Superior temporal gyrus (tissue), 1 donor: ENCODE measurements around the gene UNC5B.
"Not testable (repeated sequence)": the region's sequence is repeated elsewhere in the genome, so short reads cannot be mapped to it uniquely, and the experiment has no call there.

ENCODE experiments used
- DNase-seq: peaks from one replicate; pipeline ENCODE4 v3.0.0-alpha.2; 2016; ENCODE audit errors: extremely low spot score

UNC5B gene

GRCh38 chr10:71282323-71282680, 69.9 kb downstream of the UNC5B start:
- DNase-seq = no peak

DNA sequence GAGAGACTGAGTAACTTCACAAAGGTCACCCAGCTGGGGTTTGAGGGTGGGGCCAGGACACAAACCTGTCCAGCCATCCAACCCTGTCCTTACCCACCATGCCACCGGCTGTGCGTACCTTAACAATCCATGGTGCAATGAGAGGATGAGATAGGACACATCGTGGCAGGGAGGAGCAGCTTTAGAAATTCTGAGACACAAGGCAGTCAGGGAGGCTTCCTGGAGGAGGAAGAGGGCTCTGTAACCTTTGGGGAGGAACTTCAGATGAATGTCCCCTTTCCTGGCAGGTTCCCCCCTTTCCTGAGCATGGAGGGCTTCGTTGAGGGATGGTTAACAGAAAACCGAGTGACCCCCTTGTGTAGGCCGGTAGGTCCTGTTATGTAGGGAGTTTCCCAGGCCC, 71.0 kb downstream of the UNC5B start:
- DNase-seq = no peak

DNA sequence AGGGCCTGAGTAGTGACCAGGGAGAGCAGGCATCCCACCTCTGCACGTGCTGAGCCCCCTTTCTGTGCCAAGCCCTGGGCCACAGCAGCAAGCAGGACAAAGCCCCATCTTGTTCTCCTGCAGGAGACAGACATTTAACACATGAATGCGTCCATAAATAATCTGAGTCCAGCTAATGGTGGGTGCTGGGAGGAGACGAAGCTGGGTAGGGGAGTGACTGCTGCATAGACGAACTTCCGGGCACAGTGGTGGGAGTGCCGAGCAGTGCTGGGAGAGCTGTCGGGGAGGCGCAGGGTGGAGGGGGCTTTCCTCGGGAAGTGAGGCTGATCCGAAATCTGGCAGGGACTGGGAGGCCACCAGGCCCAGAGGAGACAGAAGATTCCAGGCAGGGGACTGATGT, 71.5 kb downstream of the UNC5B start:
- no peak for DNase-seq

GRCh38 chr10:71284544-71285179, 72.3 kb downstream of the UNC5B start:
- DNase-seq = no peak

GRCh38 chr10:71285180-71285545, 72.8 kb downstream of the UNC5B start:
- DNase-seq = peak; percentile 78

GRCh38 chr10:71285986-71286385, 73.6 kb downstream of the UNC5B start:
- no peak for DNase-seq

DNA sequence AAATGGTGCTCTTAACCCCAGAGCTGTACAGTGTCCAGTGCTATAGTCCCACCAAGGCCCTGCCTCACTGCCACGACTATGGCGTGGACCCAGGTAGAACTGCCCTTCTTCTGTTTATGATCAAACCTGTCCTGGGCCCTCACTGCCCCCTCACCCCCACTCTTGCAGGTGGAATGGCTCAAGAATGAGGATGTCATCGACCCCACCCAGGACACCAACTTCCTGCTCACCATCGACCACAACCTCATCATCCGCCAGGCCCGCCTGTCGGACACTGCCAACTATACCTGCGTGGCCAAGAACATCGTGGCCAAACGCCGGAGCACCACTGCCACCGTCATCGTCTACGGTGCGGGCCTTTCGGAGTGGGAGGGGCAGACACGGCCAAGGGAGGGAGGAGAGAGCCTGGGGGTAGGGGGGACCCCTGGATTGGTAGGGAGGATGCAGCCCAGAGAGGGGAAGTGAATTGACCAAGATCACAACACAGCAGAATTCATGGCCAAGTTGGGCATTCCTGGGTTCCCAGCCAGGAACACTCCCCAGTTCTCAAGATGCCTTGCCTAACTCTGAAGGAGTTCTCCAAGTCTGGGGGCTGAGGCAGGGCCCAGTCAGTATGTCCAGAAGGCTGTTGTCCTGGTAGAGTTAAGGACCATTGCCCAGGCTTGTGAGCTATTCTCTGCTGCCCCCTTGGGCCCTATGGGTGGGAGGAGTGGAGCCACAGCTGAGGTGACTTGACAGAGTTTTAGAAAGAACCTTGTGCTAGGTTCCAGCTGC, 74.3 kb downstream of the UNC5B start:
- no peak for DNase-seq

GRCh38 chr10:71287456-71287855, 75.1 kb downstream of the UNC5B start:
- DNase-seq = no peak

- no peak for DNase-seq
These were observed 76.1 kb downstream of the UNC5B start for GRCh38 chr10:71288461-71288860.

DNA sequence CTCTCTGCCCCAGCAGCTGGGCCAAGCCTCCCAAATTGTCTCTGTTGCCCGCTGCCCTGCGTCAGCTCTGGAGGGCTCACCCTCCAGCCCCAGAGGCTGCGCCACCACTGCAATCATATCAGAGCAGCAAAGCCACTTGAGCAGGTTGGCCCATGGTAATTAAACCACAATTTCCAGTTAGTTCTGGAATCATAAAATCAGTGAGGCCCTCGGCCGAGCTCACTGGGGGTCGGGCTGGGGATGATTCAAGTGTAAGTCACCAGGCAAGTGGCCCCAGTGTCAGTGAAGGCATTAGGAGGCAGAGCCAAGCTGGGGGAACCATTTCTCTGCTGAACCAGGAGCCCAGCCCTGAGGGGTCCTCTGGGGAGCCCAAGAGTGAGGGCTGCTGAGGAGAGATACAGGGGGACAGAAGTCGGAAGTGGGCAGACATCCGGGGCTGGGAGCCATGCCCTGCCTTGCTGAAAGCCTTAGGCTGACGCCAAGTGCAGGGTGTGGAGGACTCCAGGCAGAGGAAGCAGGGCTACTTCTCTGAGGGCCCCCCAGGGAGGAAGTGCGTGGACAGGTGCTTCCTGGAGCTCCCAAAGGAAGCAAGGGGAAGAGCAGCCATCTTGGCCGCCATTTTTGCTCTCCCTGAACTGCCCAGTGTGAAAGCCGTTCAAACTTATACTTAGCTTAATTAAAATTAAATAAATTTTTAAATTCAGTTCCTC, 77.2 kb downstream of the UNC5B start:
- DNase-seq = no peak

DNA sequence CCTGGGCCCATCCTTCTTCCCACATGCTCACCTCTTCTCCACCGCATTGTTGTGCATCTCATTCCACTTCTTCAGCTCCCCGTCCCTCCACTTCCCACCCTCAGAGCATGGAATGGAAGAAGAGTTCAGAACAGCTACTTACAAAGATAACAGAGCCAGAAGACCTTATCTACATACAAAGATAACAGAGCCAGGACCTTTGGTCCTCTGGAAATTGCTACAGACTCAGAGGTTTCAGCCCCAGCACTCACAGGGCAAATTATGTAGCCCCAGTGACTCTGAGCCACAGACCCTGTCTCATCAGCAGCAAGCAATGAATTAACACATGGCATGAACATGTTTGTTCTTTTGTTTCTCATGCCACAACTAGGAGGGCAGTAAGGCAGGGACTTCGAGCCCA, 78.0 kb downstream of the UNC5B start:
- no peak for DNase-seq

DNA sequence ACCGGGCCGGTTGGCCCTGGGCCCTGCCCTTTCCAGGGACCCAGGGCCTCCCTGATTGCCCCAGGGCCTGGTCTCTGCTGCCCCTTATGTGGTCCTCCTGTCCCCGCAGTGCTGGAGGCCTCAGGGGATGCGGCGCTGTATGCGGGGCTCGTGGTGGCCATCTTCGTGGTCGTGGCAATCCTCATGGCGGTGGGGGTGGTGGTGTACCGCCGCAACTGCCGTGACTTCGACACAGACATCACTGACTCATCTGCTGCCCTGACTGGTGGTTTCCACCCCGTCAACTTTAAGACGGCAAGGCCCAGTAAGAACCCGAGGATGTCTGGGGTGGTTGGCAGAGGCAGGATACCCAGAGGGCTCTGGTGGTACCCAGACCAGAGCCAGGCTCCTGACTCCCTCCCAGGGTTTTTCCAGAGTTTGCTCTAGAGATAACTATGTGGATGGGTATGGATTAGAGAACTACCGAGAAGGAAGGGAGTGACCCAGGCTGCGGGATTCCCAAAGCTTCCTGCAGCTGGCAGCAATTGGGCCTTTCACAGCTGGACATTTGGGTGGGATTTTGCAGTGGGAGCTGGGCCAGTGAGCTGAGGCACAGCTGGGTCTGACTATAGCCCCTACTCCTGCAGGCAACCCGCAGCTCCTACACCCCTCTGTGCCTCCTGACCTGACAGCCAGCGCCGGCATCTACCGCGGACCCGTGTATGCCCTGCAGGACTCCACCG, 78.6 kb downstream of the UNC5B start:
- no peak for DNase-seq

DNA sequence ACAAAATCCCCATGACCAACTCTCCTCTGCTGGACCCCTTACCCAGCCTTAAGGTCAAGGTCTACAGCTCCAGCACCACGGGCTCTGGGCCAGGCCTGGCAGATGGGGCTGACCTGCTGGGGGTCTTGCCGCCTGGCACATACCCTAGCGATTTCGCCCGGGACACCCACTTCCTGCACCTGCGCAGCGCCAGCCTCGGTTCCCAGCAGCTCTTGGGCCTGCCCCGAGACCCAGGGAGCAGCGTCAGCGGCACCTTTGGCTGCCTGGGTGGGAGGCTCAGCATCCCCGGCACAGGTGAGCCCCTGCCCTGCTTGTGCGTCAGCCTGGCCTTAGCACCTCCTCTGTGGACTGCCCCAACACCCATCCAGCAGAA, 79.1 kb downstream of the UNC5B start:
- no peak for DNase-seq

DNA sequence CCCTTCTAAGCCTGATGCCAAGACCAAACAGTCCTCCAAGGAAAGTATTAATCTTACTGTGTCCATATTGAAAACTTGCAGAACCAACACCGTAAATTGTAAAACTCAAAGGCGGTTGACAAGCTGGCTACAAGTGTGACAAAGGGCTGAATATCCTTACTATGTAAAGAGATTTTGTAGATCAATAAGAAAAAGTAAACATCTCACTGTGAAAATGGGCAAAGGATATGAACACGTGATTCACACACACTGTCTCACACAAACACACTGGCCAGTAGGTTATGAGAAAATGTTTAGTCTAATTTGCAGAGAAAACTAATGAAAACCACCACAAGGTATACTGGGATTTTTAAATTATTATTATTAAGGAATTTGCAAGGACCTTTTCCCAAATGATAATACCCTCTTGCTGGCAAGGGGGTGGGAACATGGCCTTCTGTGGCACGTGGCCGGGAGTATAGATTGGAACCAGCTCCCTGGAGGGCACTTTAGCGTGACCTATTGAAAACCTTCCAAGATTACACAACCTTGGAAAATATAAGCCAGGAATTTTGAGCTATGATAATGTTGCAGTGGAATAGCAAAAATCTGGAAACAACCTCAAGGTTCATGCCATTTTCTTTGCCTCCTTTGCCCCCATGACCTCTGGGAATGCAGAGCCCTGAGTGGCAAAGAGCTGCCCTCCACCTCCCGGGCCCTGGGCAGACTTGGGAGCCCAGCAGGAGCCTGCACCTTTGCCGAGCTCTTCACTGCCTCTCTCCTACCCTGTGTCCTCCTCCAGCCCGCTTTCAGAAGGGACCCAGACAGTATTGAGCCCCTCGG, 80.5 kb downstream of the UNC5B start:
- DNase-seq = no peak

GRCh38 chr10:71293446-71294084, 81.2 kb downstream of the UNC5B start:
- DNase-seq = no peak

- peak; percentile 24 for DNase-seq
These were observed 81.8 kb downstream of the UNC5B start for GRCh38 chr10:71294091-71294561.

GRCh38 chr10:71294856-71295255, 82.5 kb downstream of the UNC5B start:
- DNase-seq = no peak

DNA sequence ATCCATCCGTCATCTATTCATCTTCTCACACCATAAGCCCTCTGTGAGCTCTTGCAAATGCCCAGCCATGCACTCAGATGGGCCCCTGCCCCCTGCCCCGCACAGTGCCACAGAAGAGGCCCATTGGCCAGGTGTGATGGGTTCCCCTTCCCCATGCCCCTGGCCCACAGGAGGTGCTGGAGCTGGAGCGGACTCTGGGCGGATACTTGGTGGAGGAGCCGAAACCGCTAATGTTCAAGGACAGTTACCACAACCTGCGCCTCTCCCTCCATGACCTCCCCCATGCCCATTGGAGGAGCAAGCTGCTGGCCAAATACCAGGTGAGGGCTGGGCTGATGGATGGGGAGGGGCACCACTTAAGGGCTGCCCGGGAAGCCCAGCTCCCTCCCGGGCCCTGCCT, 83.3 kb downstream of the UNC5B start:
- no peak for DNase-seq

DNA sequence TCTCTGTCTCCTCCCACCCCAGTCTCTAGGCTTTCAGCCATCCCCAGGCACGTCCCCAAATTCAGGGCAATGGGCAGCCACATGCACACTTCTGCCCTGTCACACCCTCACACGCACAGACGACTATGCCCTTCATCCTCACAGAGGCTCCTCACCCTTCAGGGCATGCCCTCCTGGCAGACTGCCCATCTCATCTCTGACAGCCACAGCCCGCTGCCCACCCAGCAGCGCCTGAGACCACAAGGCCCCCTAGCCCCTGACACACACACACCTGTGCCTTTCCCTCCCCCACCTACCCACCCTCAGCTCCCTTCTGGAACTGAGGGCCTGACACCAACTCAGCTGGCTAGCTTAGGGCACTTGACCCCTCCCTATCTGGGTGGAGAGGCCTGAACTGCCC, 83.7 kb downstream of the UNC5B start:
- DNase-seq = no peak

- DNase-seq = not testable (repeated sequence)
These were observed 84.4 kb downstream of the UNC5B start for GRCh38 chr10:71296811-71297210.

GRCh38 chr10:71297343-71297742, 85.0 kb downstream of the UNC5B start:
- no peak for DNase-seq
